Kasumi-1 (cell line): ENCODE results near the gene MB.
"Not testable (repeated sequence)": the region's sequence is repeated elsewhere in the genome, so short reads cannot be mapped to it uniquely, and the experiment has no call there.

Experiments
- DNase-seq, 2 experiments: peaks; one replicate each; lab custom pipeline; 2025; lab: John Stamatoyannopoulos, UW

MB gene

DNA sequence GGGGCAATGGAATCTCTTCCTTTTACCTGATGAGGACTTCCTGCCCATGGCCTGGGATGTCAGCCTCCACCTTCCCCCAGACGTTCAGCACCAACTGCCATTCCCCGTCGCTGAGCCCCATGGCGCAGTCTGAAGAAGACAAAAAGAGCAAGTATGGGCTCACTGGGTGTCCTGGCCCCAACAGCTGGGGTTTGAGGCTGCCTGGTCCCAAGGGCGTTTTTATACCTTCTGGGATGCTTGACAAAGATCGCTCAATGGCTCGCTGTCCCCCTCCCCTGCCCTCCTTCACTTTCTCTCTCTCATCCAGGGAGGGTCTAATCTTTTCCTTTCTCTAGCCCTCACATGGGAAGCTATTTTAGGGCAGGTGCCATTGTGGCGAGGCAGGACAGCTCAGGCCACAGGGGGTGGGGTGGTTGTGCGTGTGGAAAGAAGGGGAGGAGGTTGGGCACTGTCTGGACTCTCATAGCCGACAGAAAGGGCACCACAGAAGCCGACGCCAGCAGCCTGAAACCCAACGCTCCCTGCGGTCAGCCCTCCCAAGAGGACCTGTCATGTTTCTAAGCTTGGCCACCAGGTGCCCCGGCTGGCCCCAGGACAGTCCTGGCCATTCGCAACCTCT lies at the start of gene MB:
MB (minus strand) TSS at position 193 of the 619 bp plus-strand sequence; CDS start at position 121, 72 bp downstream.
- no peak for DNase-seq

- DNase-seq: not testable (repeated sequence)
These were observed 49.6 kb upstream of the MB start for GRCh38 chr22:35666699-35667098.

DNA sequence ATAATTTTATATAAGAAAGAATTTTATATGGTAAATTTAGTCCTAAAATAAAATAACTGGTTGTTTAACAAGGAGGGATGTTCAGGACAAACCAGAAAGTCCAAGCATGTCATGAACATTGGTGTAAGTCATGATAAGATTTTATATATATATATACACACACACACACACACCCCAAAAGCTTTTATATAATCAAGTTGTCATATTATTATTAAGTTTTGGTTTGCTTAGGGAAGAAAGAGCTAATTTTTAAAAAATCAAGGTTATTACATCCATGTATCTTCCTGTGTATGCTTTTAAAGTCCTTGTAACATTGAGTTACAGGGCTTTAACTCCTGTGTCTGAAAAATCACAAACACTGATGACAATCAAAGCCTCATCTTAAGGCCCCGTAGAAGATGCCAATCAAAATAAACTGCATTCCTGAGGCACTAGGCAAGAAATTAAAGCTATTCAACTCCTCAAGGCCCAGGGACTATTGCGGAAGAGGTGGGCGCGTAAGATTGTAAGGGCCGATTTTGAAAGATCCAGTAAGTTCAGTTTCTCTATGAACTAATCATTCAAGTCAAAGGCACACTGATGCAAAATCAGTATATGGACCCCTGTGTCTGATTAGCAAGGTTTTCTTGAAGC lies 47.9 kb upstream of the MB start:
- no peak for DNase-seq

- no peak for DNase-seq
These were observed 46.2 kb upstream of the MB start for GRCh38 chr22:35663371-35663770.

- no peak for DNase-seq
These were observed 45.8 kb upstream of the MB start for GRCh38 chr22:35662914-35663313.

DNA sequence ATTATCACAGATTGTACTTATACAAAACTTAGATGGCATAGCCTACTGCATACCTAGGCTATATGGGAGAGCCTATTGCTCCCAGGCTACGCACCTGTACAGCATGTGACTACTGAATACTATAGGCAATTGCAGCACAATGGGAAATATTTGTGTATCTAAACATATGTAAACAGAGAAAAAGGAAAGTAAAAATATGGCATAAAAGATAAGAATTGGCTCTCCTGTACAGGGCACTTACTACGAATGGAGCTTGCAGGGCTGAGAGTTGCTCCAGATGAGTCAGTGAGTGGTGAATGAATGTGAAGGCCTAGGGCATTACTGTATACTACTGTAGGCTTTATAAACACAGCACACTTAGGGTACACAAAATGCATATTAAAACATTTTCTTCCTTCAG lies 44.3 kb upstream of the MB start:
- DNase-seq: no peak

DNA sequence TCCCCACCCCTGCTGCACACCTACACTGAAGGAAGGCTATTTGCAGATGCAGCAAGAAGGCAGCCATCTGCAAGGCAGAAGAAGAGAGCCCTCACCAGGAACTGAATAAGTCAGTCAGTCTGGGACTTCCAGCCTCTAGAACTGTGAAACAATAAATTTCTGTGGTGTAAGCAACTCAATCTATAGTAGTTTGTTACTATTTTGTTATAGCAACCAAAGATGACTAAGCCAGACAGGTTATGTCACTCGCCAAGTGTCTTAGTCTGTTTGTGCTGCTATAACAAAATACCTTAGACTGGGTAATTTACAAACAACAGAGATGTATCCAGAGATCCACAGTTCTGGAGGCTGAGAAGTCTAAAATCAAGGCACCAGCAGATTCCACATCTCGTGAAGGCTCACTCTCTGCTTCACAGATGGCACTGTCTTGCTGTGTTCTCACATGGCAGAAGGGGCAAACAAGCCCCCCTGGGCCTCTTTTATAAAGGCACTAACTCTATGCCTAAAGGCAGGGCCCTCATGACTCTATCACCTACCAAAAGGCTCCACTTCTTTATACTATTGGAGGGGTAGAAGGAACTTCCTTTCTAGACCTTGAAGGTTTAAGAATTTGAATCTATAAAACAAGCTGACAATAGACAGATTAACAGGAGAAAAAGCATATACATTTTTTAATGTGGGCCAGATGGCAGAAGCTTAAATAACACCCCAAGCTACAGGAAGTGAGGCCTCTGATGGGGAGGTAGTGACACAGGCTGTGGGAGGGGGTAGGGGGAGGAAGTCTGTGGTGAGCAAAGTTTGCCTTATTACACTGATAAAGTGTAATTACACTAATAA lies 43.4 kb upstream of the MB start:
- DNase-seq: peak; percentile 65 to 72

GRCh38 chr22:35657571-35658312 lies 40.6 kb upstream of the MB start:
- DNase-seq: no peak

DNA sequence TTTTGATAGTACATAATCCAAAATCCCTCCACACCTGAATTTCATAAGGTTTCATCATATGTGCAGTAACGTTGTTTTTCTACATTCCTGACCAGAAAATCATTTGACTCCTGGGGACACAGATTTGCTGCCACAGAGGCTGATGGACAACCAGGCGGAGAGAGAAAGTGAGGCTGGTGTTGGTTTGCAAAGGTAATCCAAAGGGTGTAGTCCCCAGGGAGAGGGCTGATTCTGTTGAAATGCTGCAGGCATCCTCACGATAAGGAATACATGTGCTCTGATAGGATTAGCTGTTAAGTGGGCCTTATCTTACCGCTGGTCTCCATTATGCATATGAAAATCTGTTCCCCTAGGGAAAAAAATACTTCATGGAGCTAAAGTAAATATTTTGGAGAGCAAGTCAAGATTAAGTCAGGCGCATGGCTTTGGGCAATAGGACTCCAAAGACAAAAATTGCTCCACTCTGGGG lies 39.2 kb upstream of the MB start:
- DNase-seq: no peak

DNA sequence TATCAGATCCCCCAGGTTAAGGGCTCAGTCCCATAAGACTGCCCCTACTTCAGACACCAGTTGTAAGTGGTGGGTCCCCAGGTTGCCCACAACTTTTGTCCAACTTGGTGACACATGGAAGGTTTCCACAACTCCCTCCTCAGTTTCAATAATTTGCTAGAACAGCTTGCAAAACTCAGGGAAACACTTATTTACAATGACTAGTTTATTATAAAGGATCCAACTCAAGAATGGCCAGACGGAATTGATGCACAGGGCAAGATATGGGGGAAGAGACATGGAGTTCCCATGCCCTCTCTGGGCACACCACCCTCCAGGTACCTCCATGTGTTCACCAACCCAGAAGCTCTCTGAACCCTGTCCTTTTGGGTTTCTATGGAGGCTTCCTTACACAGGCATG lies 36.7 kb upstream of the MB start:
- no peak for DNase-seq

DNA sequence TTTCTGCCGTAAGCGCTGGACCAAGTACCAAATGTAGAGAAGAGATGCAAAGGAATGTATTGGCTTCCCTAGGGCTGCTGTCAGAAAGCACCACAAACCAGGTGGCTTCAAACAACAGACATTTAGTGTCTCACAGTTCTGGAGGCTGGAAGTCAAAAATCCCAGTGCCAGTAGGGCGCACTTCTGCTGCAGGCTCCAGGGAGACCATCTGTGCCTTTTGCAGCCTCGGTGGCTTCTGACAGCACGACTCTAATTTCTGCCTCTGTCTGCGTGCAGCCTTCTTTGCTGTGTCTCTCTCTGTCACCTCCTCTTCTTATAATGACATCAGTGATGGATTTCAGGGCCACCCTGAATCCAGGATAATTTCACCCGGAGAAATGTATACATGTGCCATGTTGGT lies 34.0 kb upstream of the MB start:
- no peak for DNase-seq

DNA sequence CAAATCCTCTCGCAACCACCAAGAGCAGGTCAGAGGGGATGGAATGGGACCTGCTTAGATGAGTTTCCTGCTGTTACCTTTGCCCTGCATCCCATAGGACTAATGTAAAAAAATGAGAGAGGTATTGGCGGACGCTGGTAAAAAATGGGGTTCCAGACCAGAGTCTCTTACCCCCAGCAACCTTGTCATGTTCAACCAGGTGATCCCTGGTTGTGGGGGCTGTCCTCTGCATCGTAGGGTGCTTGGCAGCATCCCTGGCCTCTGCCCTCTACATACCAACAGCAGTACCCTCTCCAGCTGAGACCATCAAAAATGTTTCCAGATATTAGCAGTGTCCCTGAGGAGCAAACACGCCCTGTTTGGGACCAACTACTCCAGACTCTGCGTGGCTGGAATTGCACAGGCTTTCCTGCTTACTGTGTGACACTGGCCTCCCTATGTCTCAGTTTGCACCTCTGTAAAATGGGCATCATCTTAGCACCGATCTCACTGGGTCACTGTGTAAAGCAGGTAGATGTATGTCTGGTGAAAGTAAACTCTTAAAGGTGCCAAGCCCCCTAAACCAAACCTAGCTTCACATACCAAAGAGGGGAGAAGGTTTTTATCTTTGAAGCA lies 32.6 kb upstream of the MB start:
- DNase-seq: no peak

GRCh38 chr22:35649026-35649553 lies 32.0 kb upstream of the MB start:
- DNase-seq: no peak

DNA sequence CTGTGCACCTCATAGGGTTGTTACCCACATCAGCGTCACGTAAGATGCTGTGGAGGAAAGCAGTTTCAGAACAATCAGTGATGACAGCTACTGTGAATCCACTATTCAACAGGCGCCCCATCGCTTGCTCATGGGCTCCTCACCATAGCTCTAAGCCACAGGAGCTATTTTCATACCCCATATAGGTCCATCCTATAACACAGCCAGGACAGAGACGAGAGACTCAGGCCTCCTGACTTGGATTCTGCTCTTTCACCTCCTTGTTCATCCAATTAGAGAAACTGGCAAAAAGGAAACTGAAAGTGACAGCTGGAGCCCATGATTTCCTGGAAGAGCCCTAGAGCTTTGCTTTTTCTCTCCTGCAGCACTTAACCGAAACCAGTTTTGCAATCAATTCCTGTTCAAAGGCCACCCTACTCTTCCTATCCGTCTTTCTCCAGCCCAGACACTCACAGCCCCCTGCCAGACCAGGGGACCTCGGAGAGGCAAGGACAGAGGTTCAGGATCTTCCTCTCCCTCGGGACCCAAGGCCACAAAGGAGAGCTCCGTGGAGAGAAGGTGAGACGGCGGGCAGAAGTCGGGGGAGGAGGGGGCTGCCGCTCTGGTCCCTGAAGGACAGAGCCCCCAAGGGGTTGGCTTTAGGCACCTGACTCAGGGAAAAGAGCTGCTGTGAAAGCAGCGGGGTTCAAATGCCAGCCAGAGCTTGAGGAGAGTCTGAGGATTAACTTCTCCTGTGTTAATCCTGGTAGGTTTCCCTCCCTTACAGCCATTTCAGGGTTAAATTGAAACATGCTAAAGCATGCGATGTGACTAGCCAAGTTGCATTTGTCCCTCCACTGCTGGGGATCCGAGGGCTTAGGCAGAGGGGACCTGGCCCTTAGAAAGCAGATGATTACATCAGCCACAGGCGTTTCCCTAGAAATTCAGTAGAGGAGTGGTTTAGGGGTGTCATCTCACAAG lies 31.2 kb upstream of the MB start, which contains the start of gene APOL6:
APOL6 (plus strand) TSS at position 381 of the 960 bp plus-strand sequence. CDS start 7,980 bp downstream, outside the sequence.
- peak; percentile 88 for DNase-seq

DNA sequence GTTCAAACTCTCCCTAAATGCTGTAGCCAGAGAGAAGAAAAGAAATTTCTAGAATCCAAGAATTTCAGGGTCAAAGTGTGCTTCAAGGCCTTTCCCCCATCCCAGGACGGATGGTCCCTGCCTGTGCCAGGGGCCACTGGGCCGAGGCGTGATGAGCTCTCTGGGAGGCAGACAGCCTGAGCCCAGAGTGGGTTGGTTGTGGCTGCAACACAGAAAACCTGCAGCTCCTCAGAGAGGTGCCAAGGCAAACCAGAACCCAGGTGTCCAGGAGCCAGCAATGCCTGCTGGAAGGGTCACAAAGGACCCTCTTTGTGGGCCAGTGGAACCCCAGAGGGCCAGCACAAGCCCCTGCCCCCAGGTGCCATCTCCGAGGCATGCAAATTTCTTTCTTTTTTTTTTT lies 28.5 kb upstream of the MB start:
- DNase-seq: no peak

GRCh38 chr22:35643991-35644390 lies 26.9 kb upstream of the MB start:
- no peak for DNase-seq

GRCh38 chr22:35642305-35642741 lies 25.2 kb upstream of the MB start:
- no peak for DNase-seq

GRCh38 chr22:35641494-35642120 lies 24.5 kb upstream of the MB start:
- no peak for DNase-seq

- no peak for DNase-seq
These were observed 21.3 kb upstream of the MB start for GRCh38 chr22:35638410-35638809.

DNA sequence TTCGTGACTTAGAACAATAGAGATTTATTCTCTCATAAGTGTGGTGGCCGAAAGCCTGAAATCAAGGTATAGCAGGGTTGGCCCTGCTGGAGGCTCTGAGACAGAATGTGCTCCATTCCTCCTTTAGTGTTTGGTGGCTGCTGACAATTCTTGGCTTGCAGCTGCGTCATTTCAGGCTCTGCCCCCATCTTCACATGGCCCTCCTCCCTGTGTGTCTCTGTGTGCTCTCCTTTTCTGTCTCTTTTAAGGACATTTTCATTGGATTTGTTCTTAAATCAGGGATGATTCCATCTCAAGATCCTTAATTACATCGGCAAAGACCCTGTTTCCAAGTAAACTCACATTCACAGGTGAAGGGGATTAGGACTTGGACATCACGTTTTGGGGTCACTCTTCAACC lies 20.9 kb upstream of the MB start:
- no peak for DNase-seq
